Brain microvascular endothelial cell (primary cell): Measurements from ENCODE around the gene LIPG.

ENCODE experiments used
- DNase-seq: peaks from one replicate; pipeline ENCODE4 v3.0.0-alpha.2; 2020
- H3K27ac ChIP-seq: fragments of 250-450 bp; sonication (Bioruptor Pico); 2 replicates; pipeline ENCODE4 v1.5.1; 2020; ENCODE audit warnings: mild to moderate bottlenecking, moderate library complexity
- H3K27me3 ChIP-seq: fragments of 250-450 bp; sonication (Bioruptor Pico); replicated peaks from 2 replicates; pipeline ENCODE4 v1.5.1; 2020; ENCODE audit warnings: mild to moderate bottlenecking
- H3K36me3 ChIP-seq: fragments of 250-450 bp; sonication (Bioruptor Pico); replicated peaks from 2 replicates; pipeline ENCODE4 v1.5.1; 2020; ENCODE audit warnings: mild to moderate bottlenecking
- H3K4me3 ChIP-seq: 2 replicates; pipeline ENCODE4 v1.5.1; 2011; ENCODE audit warnings: low read depth, mild to moderate bottlenecking, control low read depth, low read length, moderate library complexity
- CTCF ChIP-seq: IDR thresholded peaks from 2 replicates; pipeline ENCODE4 v1.5.1; 2011; ENCODE audit warnings: low read depth, mild to moderate bottlenecking, moderate library complexity, low read length, control low read depth, inconsistent platforms; ENCODE audit errors: missing control alignments
- in situ Hi-C: cut with HindIII; loops from 2 replicates; pipeline ENCODE4 v1.10.0; 2017; ENCODE audit warnings: low sequenced_read_pairs, low pct_ligation_motif_present

Gene LIPG

GRCh38 chr18:49590608-49591007 lies 28.8 kb downstream of the LIPG start:
- H3K27me3 ChIP-seq: no peaks in the 10 kb centered on the region
- DNase-seq: no peak
- H3K27ac ChIP-seq: no peak overlapping the region
- in situ Hi-C loops: no loop called here
- H3K36me3 ChIP-seq: no peaks in the 10 kb centered on the region
- no peak overlapping the region for H3K4me3 ChIP-seq
- no peak for TF ChIP-seq CTCF

- in situ Hi-C loops: no loop called here
- Histone ChIP-seq H3K4me3 (no peak overlapping the region), H3K36me3 (no peaks in the 10 kb centered on the region), H3K27me3 (no peaks in the 10 kb centered on the region), H3K27ac (no peak overlapping the region)
- TF ChIP-seq CTCF: no peak
- DNase-seq: no peak
Observed at GRCh38 chr18:49591271-49591670, 29.4 kb downstream of the LIPG start.

GRCh38 chr18:49591775-49592174 lies 29.9 kb downstream of the LIPG start:
- in situ Hi-C loops: no loop called here
- no peak overlapping the region for H3K4me3 ChIP-seq
- H3K27me3 ChIP-seq: no peaks in the 10 kb centered on the region
- no peaks in the 10 kb centered on the region for H3K36me3 ChIP-seq
- DNase-seq: no peak
- no peak overlapping the region for H3K27ac ChIP-seq
- TF ChIP-seq CTCF: no peak

GRCh38 chr18:49596687-49597086 lies 34.8 kb downstream of the LIPG start:
- Histone ChIP-seq H3K36me3 (no peaks in the 10 kb centered on the region), H3K27ac (no peak overlapping the region), H3K27me3 (no peaks in the 10 kb centered on the region), H3K4me3 (no peak overlapping the region)
- TF ChIP-seq CTCF: no peak
- DNase-seq: no peak
- in situ Hi-C loops: no loop called here

GRCh38 chr18:49597157-49597931 lies 35.5 kb downstream of the LIPG start:
- in situ Hi-C loops: no loop called here
- H3K4me3 ChIP-seq: no peak overlapping the region
- no peaks in the 10 kb centered on the region for H3K36me3 ChIP-seq
- H3K27me3 ChIP-seq: no peaks in the 10 kb centered on the region
- no peak overlapping the region for H3K27ac ChIP-seq
- DNase-seq: no peak
- no peak for TF ChIP-seq CTCF

GRCh38 chr18:49601211-49601610 lies 39.4 kb downstream of the LIPG start:
- Histone ChIP-seq H3K4me3 (no peak overlapping the region), H3K27ac (no peak overlapping the region), H3K27me3 (no peaks in the 10 kb centered on the region), H3K36me3 (no peaks in the 10 kb centered on the region)
- in situ Hi-C loops: no loop called here
- TF ChIP-seq CTCF: no peak
- DNase-seq: no peak
